ENCODE data around the gene SSTR5. TPM values are rescaled to one million over a fixed set of nuclear protein-coding genes. Genes with fewer than 3 reads are reported as not detected.

The SSTR5 gene
- total RNA-seq, 6 donors from 2014 or later: not detected

- no peaks in the 10 kb centered on the region for H3K9me3 ChIP-seq
- no peak overlapping the region for H3K27ac ChIP-seq
- H3K4me3 ChIP-seq: no peak overlapping the region
- H3K4me1 ChIP-seq: peaks cover 0 to 8% (median 0%) of the 10 kb centered on the region in 4 donors
- 61% methylated on average over 11 of the region's 37 CpGs; no CpG with 5 or more reads in 1 of the 2 donors for WGBS, 2 donors
- H3K27me3 ChIP-seq: peaks cover 0 to 25% (median 3%) of the 10 kb centered on the region in 4 donors
- no peaks in the 10 kb centered on the region for H3K36me3 ChIP-seq
- no peak for TF ChIP-seq EP300 (IDR thresholded peaks at IDR 0.05)
- TF ChIP-seq POLR2A (IDR thresholded peaks at IDR 0.05): no peak
- TF ChIP-seq POLR2AphosphoS5 (IDR thresholded peaks at IDR 0.05): no peak
- no peak for TF ChIP-seq CTCF (IDR thresholded peaks at IDR 0.05)
- ATAC-seq (ENCODE audit: low FRiP score in 2 of 2): peak in 1 of 2 donors; percentile 67
- peak in 1 of 2 donors; percentile 81 for DNase-seq
Observed at GRCh38 chr16:1048442-1049112, 24.0 kb upstream of the SSTR5 start.

- no peak for ATAC-seq (ENCODE audit: low FRiP score in 2 of 2)
- no peak overlapping the region for H3K27ac ChIP-seq
- peak in 1 of 2 donors; percentile 66 for DNase-seq
- no peaks in the 10 kb centered on the region for H3K36me3 ChIP-seq
- WGBS, 2 donors: 82 to 85% methylated on average over 2 to 22 of the region's 31 CpGs
- TF ChIP-seq POLR2A (IDR thresholded peaks at IDR 0.05) (no peak), CTCF (IDR thresholded peaks at IDR 0.05) (no peak), POLR2AphosphoS5 (IDR thresholded peaks at IDR 0.05) (no peak), EP300 (IDR thresholded peaks at IDR 0.05) (no peak)
- peaks cover 0 to 4% (median 0%) of the 10 kb centered on the region in 4 donors for H3K4me1 ChIP-seq
- H3K9me3 ChIP-seq: no peaks in the 10 kb centered on the region
- H3K4me3 ChIP-seq: no peak overlapping the region
- H3K27me3 ChIP-seq: peaks cover 0 to 19% (median 3%) of the 10 kb centered on the region in 4 donors
Observed at GRCh38 chr16:1049113-1049975, 23.2 kb upstream of the SSTR5 start.

- Histone ChIP-seq H3K4me1 (peaks cover 0 to 4% (median 0%) of the 10 kb centered on the region in 4 donors), H3K27ac (no peak overlapping the region), H3K4me3 (no peak overlapping the region), H3K27me3 (peaks cover 0 to 17% (median under 1%) of the 10 kb centered on the region in 4 donors), H3K9me3 (no peaks in the 10 kb centered on the region), H3K36me3 (no peaks in the 10 kb centered on the region)
- DNase-seq (peak in 1 of 2 donors; percentile 60), ATAC-seq (ENCODE audit: low FRiP score in 2 of 2) (no peak)
- 91 to 93% methylated on average over 7 to 11 of the region's 11 CpGs for WGBS, 2 donors
- TF ChIP-seq EP300 (IDR thresholded peaks at IDR 0.05) (no peak), POLR2AphosphoS5 (IDR thresholded peaks at IDR 0.05) (no peak), CTCF (IDR thresholded peaks at IDR 0.05) (no peak), POLR2A (IDR thresholded peaks at IDR 0.05) (no peak)
Observed at GRCh38 chr16:1049976-1050247, 22.6 kb upstream of the SSTR5 start.

- ATAC-seq (ENCODE audit: low FRiP score in 2 of 2): no peak
- peak in 1 of 2 donors; percentile 70 for DNase-seq
- no peaks in the 10 kb centered on the region for H3K36me3 ChIP-seq
- no peaks in the 10 kb centered on the region for H3K9me3 ChIP-seq
- WGBS, 2 donors: 40 to 55% methylated on average over 21 to 24 of the region's 30 CpGs
- H3K4me3 ChIP-seq: no peak overlapping the region
- H3K27ac ChIP-seq: no peak overlapping the region
- H3K27me3 ChIP-seq: peaks cover 0 to 12% (median 0%) of the 10 kb centered on the region in 4 donors
- TF ChIP-seq POLR2AphosphoS5 (IDR thresholded peaks at IDR 0.05) (no peak), POLR2A (IDR thresholded peaks at IDR 0.05) (no peak), EP300 (IDR thresholded peaks at IDR 0.05) (no peak), CTCF (IDR thresholded peaks at IDR 0.05) (no peak)
- H3K4me1 ChIP-seq: peaks cover 0 to 4% (median 0%) of the 10 kb centered on the region in 4 donors
Observed at GRCh38 chr16:1050516-1050915, 22.0 kb upstream of the SSTR5 start.

Measured in upper lobe of left lung (tissue), 6 donors.